ENCODE measurements around the gene GABRD. TPM values are rescaled to one million over a fixed set of nuclear protein-coding genes. Genes with fewer than 3 reads are reported as not detected.

GABRD gene
- total and polyA plus RNA-seq, 2 donors (not counting 3 experiments of a cell fraction or from before 2014, with no cell fraction given) = not detected

DNA sequence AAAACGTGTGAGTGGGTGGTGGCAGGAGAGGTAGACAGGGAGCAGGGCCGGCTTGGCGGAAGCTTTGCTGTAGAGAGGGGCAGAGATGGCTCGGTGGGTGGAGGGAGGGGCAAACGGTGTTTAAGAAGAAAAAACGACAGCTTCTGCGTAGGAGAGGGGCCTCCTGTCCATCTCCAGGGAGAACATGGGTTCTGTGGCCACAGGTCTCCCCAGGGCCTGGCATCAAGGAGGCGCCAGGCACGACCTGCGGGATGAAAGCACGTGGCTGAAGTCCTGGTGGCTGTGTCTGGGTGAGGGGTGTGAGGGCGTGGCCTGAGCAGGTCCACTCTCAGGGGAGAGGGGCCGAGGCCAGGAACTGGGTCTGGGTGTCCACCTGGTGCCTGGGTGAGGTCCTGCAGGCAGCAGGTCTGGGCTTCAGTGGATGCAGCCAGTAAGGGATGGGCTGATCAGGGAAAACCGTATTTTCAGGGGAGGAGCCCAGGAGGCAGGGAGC, 30.1 kb downstream of the GABRD start:
- H2AFZ ChIP-seq (ENCODE audit: low read depth, low read length) = no peak overlapping the region
- H3K4me1 ChIP-seq (ENCODE audit: control insufficient read depth, extremely low read depth, insufficient read depth, low read length) = no peaks in the 10 kb centered on the region
- no peaks in the 10 kb centered on the region for H4K20me1 ChIP-seq (replicated peaks; ENCODE audit: control insufficient read depth, extremely low read depth, insufficient read depth, low read length)
- no peak for TF ChIP-seq EZH2 (IDR thresholded peaks at IDR 0.05; ENCODE audit: borderline replicate concordance, low read depth, low read length, severe bottlenecking)
- no peak for TF ChIP-seq MYC (IDR thresholded peaks at IDR 0.05; ENCODE audit: low read depth, low read length)
- no peak for TF ChIP-seq GATA2 (IDR thresholded peaks at IDR 0.05; ENCODE audit: insufficient read depth, insufficient read length, low read depth, low read length)
- TF ChIP-seq, protein P1, sequence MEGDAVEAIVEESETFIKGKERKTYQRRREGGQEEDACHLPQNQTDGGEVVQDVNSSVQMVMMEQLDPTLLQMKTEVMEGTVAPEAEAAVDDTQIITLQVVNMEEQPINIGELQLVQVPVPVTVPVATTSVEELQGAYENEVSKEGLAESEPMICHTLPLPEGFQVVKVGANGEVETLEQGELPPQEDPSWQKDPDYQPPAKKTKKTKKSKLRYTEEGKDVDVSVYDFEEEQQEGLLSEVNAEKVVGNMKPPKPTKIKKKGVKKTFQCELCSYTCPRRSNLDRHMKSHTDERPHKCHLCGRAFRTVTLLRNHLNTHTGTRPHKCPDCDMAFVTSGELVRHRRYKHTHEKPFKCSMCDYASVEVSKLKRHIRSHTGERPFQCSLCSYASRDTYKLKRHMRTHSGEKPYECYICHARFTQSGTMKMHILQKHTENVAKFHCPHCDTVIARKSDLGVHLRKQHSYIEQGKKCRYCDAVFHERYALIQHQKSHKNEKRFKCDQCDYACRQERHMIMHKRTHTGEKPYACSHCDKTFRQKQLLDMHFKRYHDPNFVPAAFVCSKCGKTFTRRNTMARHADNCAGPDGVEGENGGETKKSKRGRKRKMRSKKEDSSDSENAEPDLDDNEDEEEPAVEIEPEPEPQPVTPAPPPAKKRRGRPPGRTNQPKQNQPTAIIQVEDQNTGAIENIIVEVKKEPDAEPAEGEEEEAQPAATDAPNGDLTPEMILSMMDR (IDR thresholded peaks at IDR 0.05; ENCODE audit: extremely low read depth in 1 of 2, insufficient read depth in 1 of 2, low read depth in 1 of 2, low read length in 2 of 2) = peak in 1 of 2 donors; percentile 8
- H3K79me2 ChIP-seq (ENCODE audit: control insufficient read depth, insufficient read depth, low read length) = no peaks in the 10 kb centered on the region
- no TSS peak for BruUV-seq (replicated peaks)
- H3K4me3 ChIP-seq (replicated peaks in 1 of 3; ENCODE audit: insufficient read depth in 1 of 3, low read depth in 1 of 3, low read length in 3 of 3) = no peak overlapping the region
- dilution Hi-C loops (cut with MboI; ENCODE audit: extremely low pct_ligation_motif_present, low sequenced_read_pairs) = no loop called here
- DNase-seq (ENCODE audit: low read depth, low spot score) = no peak
- ChIA-PET CTCF (interaction anchor here (1.8 kb wide), 1 partner anchor 89 kb away, joined by 7 read pairs; no protein-coding TSS in a partner anchor), POLR2A (no interaction called here)
- no peaks in the 10 kb centered on the region for H3K9me1 ChIP-seq (replicated peaks; ENCODE audit: control insufficient read depth, extremely low read depth, insufficient read depth, low read length)
- FAIRE-seq = no peak
- H3K4me2 ChIP-seq (ENCODE audit: insufficient read depth, low read length) = no peak overlapping the region
- no peaks in the 10 kb centered on the region for H3K36me3 ChIP-seq (ENCODE audit: control insufficient read depth in 2 of 2, extremely low read depth in 1 of 2, insufficient read depth in 2 of 2, low read length in 2 of 2)
- no peak overlapping the region for H3K27ac ChIP-seq (ENCODE audit: insufficient read depth, low read depth, low read length)
- H3K9me3 ChIP-seq (replicated peaks; ENCODE audit: control insufficient read depth, insufficient read depth, low read length) = no peaks in the 10 kb centered on the region
- no peak overlapping the region for H3K9ac ChIP-seq (replicated peaks; ENCODE audit: extremely low read depth, insufficient read depth, low read length)
- peaks cover 28% of the 10 kb centered on the region in 2 experiments for H3K27me3 ChIP-seq (ENCODE audit: control insufficient read depth in 2 of 2, insufficient read depth in 2 of 2, low read length in 2 of 2)
- intact Hi-C loops (cut with micrococcal nuclease) = no loop called here

Data from endothelial cell of umbilical vein (primary cell).